ENCODE results near the gene UBIAD1.
A peak's percentile ranks its signal among the peaks of the same experiment; 100 is the strongest.
"Not testable (repeated sequence)": the region's sequence is repeated elsewhere in the genome, so short reads cannot be mapped to it uniquely, and the experiment has no call there.

UBIAD1 gene

DNA sequence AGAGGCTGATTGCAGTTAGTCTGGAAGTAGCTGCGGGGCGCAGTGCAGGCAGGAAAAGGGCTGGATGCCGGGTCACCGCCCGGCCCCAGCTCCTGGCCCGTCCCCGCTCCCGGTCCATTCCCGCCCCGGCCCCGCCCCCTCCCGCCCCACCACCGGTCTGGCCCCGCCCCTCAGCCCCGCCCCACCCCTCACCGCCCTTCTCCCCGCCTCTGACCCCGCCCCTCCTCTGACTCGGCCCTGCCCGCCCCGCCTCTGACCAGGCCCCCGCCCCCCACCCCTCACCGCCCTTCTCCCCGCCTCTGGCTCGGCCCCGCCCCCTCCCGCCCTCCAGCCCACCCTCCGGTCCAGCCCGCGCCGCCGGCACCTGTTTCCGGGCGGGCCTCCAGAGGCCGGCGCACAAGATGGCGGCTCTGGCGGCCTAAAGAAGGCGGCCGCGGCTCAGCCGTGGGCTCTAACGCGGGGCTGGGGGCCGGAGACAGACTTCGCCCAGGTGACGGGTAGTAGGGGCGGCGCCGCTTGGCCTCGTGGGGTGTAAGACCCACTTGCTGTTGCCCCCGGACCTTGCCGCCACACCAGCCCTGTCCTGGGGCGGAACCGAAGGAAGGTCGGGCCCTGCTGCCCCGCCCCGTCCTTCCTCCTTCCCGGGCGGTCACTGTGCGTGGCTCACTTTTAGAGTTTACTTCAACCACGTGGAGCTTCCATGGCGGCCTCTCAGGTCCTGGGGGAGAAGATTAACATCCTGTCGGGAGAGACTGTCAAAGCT is at the start of gene UBIAD1:
TSS of gene UBIAD1 (plus strand) at position 367 of the 763 bp plus-strand sequence. CDS start at position 701, 334 bp downstream.
- peak; percentile 85 for DNase-seq

DNA sequence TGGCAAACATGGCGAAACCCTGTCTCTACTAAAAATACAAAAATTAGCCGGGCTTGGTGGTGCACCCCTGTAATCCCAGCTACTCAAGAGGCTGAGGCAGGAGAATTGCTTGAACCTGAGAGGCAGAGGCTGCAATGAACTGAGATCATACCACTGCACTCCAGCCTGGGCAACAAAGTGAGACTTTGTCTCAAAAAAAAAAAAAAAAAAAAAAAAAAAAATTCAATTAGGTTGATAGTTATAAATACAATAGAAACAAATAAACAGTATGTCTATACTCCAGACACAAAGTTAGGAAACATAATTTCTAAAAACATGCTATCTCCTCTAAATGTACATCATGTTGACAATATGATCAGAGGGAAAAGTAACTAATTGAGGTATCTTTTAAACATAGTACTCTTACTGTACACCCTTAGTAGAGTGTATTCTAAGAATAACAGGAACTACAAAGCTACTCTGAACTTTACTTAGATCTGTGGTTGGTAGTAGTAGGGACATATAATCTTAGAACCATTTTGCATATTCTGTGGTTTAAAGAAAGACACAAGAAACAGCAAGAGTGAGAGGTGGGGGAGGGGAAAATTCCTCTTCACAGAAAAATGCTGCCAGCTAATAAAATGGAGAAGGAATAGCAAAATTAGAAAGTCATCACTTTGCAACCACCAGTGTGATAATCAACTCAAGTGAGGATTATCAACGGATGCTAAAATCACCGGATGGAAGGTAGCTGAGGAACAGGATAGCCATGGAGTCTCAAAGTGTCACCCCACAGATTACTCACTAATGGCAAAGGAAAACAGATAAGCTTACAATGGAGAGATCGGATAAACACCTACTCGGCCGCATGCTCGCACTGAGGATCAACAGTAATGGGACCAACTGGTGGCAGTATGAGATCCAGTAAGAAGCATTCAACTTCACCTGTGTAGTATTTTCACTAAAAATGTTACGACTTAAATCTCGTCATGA is 45.6 kb upstream of the UBIAD1 start:
- no peak for DNase-seq

GRCh38 chr1:11229203-11229602 is 43.8 kb upstream of the UBIAD1 start:
- no peak for DNase-seq

- no peak for DNase-seq
Observed at GRCh38 chr1:11233208-11233607, 39.8 kb upstream of the UBIAD1 start.

DNA sequence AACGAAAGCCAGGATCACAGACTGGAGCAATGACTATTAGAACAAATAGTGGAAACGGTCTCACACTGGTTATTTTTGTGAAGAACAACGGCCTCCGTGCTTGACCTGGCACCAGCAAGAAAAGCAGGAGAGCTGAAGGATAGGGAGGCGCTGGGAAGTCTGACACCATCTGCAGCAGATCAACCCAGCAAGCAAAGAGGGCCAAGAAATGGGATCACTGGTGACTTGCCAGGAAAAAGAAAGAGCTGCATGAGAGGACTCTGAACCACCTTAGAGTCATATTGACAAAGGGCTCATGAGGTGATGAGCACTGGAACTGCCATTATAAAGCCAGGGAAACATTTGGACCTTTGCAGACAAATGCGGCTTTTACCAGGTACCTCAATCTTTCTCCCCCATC is 35.6 kb upstream of the UBIAD1 start:
- DNase-seq, result no peak

GRCh38 chr1:11238311-11238710 is 34.7 kb upstream of the UBIAD1 start:
- DNase-seq, result no peak

- no peak for DNase-seq
Observed at GRCh38 chr1:11245248-11245647, 27.8 kb upstream of the UBIAD1 start.

GRCh38 chr1:11245904-11246719 is 26.9 kb upstream of the UBIAD1 start:
- DNase-seq, result peak; percentile 29

GRCh38 chr1:11248169-11248568 is 24.8 kb upstream of the UBIAD1 start:
- no peak for DNase-seq

GRCh38 chr1:11252538-11252937 is 20.5 kb upstream of the UBIAD1 start:
- no peak for DNase-seq

DNA sequence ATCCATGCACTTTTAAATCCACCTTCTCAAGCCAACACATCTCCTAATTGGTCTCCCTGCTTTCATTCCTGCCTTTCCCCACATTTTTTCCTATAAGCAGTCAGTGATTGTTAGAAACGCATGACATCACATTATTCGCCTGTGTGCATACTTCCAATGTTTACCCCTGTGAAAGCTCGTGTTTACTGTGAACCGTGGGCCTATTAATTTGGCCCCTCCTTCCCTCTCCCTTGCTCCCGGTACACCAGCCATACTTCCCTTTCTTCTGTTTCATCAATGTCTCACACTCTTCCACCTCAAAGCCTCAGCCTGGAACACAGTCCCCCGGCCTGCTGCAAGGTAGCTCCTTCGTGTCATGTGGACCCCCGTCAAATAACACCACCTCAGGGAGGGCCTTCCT is 19.8 kb upstream of the UBIAD1 start:
- DNase-seq, result no peak

- DNase-seq, result no peak
Observed at GRCh38 chr1:11256299-11256698, 16.7 kb upstream of the UBIAD1 start.

GRCh38 chr1:11262171-11263049 is 10.6 kb upstream of the UBIAD1 start, which contains the start of gene MTOR:
MTOR (minus strand) TSS chr1:11262551; CDS start chr1:11259409, 3,142 bp downstream.
- peak; percentile 99 for DNase-seq

DNA sequence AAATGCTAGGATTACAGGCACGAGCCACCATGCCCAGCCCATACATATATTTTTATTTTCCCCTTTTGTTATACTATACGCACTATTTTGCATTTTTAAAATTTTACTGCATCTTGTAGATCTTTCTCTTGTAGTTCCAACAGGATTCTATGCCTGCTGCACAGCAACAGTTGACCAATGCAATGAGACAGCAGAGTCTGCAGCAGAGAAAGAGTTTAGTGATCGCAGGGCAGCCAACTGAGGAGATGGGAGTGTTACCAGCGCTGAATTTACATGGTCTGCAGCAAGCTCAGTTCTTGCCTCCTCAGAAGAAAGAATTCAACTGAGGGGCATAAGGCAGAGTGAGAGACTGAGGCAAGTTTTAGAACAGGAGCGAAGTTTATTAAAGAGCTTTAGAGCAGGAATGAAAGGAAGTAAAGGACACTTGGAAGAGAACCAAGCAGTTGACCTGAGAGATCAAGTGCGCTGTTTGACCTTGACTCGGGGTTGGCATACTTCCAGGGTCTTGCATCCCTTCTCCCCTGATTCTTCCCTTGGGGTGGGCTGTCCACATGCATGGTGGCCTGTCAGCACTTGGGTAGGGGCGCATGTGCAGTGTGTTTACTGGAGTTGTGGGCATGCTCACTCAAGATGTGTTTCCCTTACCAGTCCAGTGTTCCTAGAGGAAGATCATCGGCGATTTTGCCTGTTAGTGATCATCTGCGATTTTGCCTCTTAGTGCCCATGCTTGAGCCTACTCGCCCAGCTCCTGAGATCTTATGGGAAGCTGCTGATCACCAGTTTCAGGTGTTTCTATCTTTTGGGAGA is 6.5 kb upstream of the UBIAD1 start:
- no peak for DNase-seq

DNA sequence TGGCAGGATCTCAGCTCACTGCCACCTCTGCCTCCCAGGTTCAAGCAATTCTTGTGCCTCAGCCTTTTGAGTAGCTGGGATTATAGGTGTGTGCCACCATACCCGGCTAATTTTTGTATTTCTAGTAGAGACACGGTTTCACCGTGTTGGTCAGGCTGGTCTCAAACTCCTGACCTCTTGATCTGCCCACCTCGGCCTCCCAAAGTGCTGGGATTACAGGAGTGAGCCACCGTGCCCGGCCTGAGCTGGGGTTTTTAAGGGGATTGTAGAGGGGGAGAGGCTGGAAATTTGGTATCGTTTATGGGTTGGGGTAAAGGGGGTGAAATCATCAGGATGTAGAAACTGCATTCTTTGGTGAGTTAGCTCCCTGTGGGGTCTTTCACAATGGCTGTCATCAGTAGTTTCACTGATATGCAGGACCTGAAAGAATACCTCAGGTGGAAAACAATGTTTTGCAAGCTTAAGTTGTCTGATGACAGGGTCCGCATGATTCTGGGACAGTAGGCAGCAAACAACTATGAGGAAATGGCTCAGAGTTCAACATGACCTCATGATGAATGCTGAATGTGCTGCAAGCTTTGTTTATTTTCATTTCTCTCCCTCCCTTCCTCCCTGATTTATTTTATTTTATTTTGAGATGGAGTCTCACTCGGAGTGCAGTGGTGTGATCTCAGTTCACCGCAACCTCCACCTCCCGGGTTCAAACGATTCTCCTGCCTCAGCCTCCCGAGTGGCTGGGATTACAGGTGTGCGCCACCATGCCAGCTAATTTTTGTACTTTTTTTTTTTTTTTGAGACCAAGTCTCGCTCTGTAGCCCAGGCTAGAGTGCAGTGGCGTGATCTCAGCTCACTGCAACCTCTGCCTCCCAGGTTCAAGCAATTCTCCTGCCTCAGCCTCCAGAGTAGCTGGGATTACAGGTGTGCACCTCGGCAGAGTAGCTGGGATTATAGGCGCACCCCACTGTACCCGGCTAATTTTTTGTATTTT is 5.4 kb upstream of the UBIAD1 start:
- not testable (repeated sequence) for DNase-seq

GRCh38 chr1:11272544-11272831 is 510 bp upstream of the UBIAD1 start:
- no peak for DNase-seq

DNA sequence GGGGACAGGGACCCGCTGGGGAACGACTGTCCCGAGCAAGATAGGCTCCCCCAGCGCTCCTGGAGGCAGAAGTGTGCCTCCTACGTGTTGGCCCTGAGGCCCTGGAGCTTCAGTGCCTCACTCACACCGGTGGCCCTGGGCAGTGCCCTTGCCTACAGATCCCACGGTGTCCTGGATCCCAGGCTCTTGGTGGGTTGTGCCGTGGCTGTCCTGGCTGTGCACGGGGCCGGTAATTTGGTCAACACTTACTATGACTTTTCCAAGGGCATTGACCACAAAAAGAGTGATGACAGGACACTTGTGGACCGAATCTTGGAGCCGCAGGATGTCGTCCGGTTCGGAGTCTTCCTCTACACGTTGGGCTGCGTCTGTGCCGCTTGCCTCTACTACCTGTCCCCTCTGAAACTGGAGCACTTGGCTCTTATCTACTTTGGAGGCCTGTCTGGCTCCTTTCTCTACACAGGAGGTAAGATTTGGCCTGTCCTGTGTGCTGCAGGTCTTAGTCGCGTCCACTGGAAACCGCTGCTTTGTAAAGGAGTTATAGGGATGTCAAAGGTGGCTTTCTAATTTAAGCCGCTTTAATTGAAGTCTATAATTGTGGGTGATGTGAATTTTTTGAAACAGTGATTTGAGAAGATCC is 717 bp downstream of the UBIAD1 start:
- DNase-seq, result no peak

DNA sequence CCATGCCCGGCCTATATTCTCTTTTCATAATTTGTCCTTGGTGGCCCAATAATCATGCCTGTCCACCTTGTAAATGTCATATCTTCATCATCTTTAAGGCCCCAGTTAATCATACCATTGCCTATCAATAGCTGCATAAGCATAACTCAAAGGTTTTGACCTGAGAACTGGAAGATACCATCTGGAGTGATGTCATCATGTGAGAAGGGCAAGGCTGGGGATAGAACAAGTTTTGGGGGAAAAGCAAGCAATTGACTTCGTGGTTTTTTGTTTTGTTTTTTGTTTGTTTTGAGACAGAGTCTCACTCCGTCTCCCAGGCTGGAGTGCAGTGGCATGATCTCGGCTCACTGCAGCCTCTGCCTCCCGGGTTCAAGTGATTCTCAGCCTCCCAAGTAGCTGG is 6.2 kb downstream of the UBIAD1 start:
- DNase-seq, result no peak

DNA sequence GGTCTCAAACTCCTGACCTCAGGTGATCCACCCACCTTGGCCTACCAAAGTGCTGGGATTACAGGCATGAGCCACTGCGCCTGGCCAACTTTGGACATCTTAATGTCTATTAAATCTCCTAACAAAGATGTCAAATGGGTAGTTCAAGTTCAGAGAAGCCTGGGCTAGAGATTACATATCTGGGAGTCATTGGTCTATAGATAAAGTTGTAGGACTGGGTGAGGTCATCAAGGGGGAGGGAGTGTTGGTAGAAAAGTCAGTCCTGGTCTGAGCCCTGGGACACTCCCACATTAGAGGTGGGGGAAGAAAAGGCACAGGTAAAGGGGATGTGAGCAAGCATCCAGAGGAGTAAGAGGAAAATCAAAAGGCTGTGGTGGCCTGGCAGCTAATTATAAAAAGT is 6.6 kb downstream of the UBIAD1 start:
- DNase-seq, result no peak
